ENCODE data around the gene FPR2.
"Not testable (repeated sequence)": the region's sequence is repeated elsewhere in the genome, so short reads cannot be mapped to it uniquely, and the experiment has no call there.

The FPR2 gene

DNA sequence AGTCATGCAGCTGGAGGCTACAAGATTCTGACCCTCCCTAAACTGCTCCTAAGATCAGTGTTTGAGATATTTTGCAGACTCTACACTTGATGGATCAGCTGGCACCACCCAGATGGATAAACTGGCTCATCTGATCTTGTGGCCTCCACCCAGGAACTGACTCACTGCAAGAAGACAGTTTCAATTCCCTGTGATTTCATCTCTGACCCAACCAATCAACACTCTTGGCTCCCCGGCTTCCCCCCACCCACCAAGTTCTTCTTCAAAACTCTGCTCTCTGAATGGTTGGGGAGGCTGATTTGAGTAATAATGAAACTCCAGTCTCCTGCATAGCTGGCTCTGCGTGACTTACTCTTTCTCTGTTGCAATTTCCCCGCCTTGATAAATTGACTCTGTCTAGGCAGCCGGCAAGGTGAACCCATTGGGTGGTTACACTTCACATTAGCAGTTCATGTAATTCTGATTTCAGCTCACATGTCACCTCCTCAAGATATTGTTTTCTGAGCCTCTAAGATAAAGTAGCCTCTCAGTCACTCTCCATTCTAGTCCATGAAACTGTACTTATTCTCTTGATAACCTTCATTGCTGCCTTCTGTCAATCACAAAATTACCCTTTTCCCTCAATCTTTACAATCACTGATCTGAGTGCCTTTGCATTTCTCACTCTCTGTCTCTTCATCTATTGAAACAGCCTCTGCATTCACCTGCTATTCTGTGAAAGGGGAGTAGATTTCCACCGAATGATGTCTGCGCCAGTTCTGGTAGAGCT is 24.1 kb downstream of the FPR2 start:
- peak; percentile 80 for DNase-seq

DNA sequence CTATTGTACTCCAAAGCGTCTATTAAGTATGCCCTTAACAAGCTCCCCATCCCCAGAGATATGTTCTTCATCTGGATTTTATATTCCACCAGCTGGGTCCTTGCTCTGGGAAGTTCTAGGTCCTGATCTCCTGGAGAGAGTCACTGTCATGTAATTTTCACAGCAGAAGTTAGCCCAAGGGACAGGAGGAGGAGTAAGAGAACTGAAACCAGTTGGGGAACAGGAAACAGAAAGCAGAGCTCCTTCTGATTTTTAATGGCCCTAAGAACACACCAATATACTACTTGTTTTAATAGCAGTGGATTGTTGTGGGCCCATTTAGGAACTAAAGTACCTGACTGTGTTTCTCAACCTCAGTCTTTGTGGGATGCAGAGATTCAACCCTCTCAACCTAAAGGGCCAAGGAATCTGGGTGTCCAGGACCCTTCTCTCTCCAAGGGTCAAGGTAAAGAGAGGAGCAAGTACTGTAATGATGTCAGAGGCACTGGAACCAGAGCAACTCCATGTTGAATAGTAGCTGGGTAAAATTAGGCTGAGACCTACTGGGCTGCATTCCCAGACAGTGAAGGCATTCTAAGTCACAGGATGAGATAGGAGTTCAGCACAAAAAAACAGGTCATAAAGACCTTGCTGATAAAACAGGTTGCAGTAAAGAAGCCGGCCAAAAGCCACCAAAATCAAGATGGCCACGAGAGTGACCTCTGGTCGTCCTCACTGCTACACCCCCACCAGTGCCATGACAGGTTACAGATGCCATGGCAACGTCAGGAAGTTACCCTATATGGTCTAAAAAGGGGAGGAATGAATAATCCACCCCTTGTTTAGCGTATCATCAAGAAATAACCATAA is 25.9 kb downstream of the FPR2 start:
- no peak for DNase-seq

DNA sequence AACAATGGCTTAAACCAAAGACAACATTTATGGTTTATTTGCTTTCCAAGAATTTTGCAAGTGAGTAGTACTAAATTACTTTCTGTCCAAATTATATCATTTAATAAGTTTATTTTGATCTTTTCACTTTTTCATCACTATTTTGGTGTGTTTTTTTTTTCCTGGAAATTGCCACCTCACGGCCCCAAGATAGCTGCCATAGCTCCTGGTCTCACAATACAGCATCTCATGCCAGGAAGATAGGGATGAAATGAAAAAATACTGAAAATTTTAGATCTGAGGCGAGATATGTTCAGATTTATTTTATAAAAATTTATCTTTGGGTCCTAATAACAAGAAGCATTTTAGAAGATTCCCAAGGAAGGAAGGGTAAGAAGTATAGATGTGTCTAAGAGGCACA is 27.0 kb downstream of the FPR2 start:
- no peak for DNase-seq

DNA sequence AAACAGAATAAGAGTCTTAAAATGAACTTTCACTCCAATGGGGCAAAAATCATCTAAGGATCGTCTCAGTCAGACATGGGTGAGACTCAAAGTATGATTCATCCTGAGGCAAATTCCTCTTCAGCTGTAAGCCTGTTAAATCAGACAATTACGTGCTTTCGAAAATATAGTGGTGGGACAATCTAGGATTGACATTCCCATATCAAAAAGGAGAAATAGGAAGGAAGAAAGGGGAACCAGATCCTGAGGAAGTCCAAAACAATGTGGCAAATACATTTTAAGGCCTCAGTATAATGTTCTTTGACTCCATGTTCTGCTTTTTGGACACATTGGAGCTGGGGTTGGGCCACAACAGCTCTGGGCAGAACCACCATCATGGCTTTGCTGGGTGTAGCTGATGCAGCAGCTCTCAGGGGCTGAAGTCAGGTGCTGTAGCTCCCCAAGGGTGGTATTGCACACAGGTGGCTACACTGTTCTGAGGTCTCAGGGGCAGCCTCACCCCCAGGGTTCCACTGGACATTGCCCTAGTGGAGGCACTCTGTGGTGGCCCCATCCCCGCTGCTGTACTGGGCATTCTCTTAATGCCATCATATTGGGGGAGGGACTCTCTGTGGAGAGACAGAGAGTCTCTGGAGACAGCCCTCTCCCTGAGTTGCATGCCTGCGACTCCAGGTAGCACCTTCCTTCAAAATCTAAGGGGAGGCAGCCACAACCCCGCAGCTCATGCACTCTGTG is 28.2 kb downstream of the FPR2 start:
- peak; percentile 50 for DNase-seq

DNA sequence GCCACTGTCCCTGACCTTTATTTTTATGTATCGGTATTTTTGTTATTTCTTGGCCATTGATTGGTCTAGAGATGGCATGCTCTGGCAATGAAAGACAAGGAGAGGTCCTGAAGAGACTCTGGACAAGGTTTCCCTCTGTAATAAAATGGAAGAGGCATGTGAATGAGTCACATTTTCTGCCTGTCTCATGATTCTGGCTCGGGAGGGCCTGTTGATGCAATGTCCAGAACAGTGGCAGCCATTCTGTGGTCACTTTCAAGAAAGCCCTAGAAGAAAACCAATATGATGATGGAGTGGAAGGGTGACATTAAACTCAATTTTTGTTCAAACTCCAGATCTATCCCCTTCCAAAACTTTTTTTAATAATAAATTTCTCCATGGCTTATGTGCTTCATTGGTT is 32.0 kb downstream of the FPR2 start:
- DNase-seq = no peak

DNA sequence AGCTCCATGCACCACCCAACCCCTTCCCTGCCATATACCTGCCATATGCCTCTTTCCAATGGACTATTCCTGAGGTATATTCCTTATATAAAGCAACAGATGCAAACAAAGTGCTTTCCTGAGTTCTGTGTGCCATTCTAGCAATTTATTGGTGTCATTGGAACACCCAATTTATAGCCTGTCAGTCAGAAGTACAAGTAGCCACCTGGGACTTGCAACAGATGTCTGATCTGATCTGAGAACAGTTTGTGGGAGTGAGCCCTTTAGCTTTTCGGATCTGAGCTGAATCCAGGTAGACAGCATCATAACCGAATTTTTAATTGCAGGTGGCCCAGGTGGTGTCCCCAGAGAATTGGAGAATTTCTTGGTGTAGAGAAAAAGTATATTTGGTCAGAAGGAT is 33.0 kb downstream of the FPR2 start:
- DNase-seq = no peak

DNA sequence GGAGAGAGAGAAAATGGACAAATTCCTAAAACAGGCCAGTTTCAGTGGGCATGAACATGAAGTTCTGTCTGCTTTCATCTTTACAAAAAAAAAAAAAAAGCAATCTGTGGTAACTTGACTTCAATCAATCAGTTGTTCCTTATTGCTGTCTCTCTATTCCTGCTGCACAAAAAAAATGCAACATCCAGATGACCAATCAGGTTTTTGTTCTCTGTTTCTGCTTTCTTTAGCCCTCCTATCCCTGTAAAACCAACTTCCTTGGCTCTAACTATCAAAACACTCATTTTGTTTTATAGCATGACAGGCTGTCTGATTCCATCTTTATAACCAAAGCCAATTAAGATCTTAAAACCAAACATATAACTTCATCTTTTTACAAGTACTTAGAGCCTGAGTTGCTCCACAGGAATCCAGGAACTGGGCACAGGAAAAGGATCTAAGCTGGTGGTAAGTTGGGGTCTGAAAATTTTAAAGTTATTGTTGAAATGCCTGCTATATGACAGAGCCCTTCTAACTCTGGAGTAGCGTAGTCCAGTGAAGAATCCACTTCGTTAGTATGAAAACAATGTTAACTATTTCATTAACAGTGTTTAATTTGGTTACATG is 34.0 kb downstream of the FPR2 start, which contains the start of gene FPR3:
FPR3 (plus strand) TSS at position 273 of the 606 bp plus-strand sequence. CDS start 28,592 bp downstream, outside the sequence.
- peak; percentile 18 for DNase-seq

DNA sequence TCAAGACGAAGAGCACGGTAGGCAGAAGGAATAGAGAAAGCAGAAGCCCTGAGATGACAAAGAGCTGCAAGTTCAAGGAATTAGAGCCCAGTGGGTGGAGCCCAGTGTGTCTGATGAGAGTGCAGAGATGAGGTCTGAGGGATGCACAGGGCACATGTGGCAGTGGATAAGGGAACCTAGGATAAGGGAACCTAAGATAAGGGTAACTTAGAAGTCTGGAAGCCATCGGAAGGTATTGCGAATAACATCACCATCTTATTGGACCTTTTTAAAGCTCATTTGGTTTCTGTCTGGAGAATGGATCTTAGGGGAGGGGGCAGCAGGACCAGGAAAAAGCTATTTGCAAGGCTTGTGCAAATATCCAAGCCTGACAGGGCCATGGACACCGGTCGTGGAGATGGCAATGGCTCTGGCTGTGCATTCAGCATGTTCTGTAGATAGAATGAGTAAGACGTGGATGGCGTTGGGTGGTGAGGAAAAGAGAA is 35.3 kb downstream of the FPR2 start:
- DNase-seq = no peak

DNA sequence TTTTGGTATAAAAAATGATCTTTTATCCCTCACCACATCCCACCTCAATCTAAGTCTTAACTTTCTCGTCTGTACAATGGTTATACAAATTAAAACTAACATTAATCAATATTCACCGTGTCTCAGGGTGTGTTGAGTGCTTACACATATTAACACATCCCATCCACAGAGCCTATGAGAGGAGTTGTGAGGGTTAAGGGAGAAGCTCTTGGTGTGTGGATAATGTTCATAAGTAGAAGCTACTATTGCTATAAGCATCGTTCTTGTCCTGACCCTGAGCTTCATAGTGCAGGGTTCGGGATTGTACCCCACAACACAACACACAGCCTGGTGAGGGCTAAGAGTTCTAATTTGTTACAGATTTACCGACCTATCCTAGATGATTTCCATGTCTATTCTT is 36.5 kb downstream of the FPR2 start:
- DNase-seq = no peak

DNA sequence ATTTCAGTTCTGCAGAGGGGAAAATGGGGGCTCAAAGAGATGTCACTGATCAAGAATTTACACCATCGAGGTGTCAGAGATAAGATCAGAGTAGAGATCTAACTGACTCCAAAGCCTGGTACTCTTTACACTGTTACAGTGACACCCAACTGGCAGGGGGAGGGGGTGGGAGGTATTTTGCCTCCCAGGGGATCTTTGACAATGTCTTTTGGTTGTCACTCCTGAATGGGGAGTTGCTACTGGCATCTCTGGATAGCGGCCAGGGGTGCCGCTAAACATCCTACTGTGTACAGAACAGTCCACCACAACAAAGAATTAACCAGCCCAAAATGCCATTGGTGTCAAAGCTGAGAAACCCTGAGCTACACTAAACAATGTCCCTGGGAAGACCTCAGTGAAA is 37.1 kb downstream of the FPR2 start:
- DNase-seq = no peak

DNA sequence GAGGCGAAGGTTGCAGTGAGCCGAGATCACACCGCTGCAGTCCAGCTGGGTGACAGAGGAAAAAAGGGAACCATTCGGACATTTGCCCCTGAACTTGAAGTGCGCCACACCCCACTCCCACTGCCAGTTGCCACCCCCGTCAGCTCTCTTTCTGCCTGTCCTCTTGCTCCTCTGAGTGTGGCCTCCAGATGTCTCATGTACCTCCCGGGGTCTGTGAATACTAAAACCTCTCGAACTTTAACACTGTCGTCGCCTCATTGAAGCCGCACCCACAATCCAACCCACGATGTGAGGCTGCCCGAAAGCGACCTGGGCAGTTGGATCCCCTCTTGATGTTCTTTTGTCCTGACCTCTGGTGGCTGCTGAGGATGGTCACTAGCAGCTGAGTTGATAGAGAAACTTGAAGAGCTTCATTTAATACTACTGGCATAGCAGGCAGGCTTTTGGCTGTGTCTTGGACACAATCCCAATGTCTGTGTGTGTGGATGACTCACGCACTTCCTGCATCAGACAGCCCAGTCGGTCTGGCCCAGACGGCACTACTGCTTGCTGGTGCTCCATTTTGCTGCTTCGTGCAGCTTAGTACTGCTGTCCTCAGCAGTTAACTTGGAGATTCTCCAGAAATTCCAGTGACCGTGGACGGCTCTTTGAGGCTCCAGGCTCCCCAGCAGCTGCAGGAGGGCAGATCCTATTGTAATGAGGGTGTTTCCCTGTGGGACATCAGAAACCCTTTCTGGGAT is 38.2 kb downstream of the FPR2 start:
- DNase-seq = peak; percentile 98

DNA sequence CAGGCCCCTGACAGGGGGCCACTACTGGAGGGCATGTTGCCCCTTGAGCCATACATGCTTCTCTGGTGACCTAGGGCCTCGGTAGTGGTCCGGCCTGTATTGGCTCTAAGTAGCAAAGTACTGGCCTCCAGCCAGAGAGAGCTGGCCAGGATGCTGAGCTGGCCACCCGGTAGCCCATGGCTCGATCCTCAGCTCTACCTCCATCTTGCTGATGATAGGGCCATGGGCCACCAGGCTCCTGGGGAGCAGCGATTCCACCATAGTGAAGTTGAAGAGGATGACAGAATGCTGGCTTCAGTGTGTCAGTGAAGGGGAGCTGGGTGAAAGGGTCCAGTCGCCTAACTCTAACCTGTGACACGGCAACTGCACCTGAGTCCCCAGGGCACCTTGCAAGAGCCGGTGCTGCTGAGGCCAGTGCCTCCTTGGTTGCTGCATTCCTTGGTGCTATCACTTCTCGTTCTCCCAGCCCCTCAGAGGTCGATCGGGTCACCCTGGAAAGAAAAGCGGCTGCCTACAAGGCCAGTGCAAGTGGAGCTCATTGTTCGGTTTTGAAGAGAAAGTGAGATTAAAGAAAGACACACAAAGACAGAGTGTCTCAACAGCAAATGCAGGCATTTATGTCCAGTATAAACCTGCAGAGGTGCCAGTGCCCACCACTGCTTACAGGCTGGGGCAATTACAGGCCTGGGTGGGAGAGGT is 38.9 kb downstream of the FPR2 start:
- no peak for DNase-seq

DNA sequence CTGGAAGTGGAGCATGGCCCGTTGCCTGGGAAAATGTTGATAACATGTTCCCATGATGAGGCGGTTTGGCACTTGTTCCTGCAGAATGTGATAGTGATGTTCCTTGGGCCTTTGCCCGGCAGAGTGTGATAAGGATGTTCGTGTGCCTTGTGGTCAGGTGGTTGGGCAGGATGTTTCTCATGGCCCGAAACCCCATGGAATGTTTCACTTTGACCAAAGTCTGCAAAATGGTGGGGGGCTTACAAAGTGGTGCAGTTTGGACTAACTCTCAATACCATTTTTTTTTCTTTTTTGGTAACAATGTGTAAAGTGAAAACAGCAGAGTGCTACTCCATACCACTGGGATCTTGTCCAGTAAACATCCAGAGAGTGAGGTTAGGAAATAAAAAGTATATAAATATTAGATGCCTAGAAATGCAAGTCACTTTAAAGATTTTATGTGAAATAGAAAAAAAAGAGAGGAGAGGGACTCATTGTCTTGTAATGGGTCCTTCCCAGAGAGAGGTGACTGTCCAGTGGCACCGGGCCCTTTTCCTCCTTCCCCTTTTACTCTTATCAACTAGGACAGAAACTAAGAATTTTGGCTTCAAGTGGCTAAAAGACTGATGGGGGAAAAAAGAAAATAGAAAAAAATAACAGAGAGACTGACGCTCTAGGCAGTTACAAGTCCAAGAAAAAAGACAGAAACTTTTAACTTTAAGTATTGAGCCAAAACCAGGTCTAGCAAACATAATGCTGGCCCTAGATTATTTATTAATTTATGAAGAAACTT is 39.7 kb downstream of the FPR2 start:
- peak; percentile 17 for DNase-seq

DNA sequence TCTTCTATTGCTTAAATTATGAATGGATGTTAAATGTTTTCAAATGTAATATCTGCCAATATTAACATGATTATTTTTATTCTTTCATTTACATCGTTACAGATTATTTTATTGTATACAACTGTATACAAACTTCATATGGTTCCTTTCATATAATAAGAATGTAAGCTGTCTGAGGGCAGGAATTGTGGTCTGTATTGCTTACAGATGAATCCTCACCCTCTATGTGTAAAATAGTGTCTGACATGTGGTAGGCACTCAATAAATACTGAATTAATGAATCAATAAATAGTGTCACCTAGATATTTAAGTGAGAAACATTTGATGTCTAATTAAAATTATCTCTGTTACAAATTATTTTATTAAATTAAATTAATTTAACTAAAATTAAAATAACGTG is 41.8 kb downstream of the FPR2 start:
- DNase-seq = no peak

DNA sequence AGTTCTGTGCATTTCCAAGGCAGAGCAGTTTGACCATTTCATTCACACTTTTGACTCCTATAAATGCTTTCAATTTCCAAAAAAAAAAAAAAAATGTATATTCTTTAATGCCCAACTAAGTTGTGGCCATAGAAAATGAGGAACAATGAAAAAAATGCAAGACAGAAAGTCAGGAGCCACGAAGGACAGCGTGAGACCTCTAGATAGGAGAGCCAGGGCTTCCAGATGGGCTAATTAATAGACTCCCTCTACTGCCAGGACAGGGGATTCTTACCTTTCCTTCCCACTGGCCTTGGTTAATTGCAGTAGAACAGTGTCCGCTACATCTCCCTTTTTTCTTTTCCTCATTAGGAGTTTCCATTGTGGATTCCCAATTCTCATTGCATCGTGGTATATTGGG is 42.5 kb downstream of the FPR2 start:
- DNase-seq = no peak

DNA sequence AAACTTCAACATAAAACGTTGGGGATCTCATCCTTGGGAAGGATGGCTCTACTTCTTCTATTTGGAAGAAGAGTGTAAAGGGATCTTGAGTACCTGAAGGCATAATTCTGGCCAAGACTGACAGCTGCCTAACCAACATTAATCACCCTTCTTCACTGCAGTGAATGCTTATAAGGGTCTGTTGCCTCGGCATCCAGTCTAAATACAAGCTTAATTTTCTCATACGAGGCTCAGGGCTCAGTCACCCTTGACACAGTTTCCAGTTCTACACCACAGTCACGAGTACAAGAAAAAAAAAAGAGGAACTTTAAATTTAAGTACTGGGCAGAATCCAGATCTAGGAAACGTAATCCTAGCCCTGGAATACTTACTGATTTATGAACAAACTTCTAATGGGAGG is 43.0 kb downstream of the FPR2 start:
- no peak for DNase-seq

DNA sequence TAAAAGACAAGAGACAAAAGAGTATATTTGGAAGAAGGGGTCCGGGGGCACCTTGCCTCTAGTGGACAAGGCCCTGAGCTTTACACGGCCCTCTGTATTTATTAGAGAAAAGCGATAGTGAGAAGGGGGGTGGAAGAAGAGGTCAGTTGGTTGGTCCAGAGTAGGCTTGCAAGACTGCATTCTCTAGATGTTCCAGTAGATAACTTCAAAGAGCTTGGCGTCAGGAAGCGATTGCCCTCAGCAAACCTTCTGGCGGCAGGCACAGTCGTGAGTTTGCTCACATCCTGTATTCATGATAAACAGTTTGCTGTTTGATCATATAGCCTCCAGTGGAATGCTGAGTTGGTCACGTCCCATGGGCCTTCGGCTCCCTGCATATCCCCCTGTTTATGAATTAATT is 43.8 kb downstream of the FPR2 start:
- peak; percentile 18 for DNase-seq

DNA sequence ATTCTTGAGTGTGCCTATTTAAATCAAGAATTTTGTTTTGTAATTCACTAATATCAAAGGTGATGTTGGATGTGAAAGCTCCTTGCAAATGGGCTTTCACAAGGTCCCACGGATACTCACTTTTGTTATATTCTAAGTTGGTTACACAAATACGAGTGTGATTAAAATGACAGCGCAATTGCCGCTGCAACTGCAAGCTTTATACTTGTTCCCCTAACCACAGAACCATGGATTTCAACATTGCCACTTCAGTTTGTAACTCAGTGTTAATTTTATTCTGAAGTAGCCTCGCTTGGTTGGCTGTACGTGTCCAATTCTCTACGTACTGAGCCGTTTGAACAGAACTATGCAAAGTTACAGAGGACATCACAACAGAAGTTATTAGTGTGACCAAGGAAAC is 44.4 kb downstream of the FPR2 start:
- DNase-seq = not testable (repeated sequence)

DNA sequence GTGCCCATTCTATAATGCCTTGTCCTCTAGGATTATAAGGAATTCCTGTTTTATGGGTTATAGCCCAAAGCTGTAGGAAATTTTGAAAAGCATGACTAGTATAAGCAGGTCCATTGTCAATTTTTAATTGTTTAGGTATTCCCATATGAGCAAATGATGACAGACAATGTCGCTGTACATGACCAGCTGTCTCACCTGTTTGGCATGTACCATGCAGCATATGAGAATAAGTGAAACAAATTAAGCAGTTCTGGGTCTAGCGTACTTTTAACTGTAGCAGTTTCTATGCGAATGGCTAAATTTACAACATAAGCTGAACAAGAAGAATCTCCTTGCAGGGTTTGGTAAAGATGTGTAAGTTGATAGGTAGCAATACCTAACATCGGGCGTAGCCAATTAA is 45.6 kb downstream of the FPR2 start:
- not testable (repeated sequence) for DNase-seq

DNA sequence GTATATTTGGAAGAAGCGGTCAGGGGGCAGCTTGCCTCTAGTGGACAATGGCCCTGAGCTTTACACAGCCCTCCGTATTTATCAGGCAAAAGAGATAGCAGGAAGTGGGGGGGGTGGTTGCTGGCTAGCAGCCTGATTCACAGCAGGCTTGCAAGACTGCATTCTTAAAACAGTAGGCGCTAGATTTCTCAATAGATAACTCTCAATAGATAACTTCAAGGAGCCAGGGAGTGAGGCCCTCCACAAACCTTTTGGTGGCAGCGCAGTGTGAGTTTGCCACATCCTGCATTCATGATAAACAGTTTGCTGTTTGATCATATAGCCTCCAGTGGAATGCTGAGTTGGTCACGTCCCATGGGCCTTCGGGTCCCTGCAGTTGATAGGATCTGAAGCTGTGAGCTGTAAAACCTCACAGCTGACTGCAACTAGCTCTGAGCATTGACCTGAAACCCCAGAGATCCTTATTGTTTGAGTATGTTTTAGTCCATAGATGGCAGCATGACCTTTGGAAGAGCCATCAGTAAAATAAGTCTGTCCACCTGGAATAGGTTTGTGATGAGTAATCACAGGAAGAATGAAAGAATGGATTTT is 46.2 kb downstream of the FPR2 start:
- peak; percentile 64 for DNase-seq

All from EL (cell line).